H4 (cell line): ENCODE data around the gene KCNK1. TPM values are rescaled to one million over a fixed set of nuclear protein-coding genes. Genes with fewer than 3 reads are reported as not detected.

Source experiments
- DNase-seq: peaks from one replicate; pipeline ENCODE4 v3.0.0-alpha.2; 2015; ENCODE audit warnings: low spot score
- total RNA-seq: library from RNA; depleted of rRNA; stranded (reverse); fragments of >200 nt; shearing (Covaris generic); gene quantifications from 2 replicates; pipeline ENCODE4 v1.2.3, GENCODE V29; 2014

Gene KCNK1
- total RNA-seq, 1 experiment from 2014 or later, result 1.8 TPM

GRCh38 chr1:233704898-233705723 is 91.2 kb downstream of the KCNK1 start:
- DNase-seq, result no peak

GRCh38 chr1:233707153-233707879 is 93.4 kb downstream of the KCNK1 start:
- DNase-seq, result peak; percentile 44

- no peak for DNase-seq
Observed at GRCh38 chr1:233707880-233708815, 94.2 kb downstream of the KCNK1 start.

- DNase-seq, result no peak
Observed at GRCh38 chr1:233710031-233710430, 96.1 kb downstream of the KCNK1 start.

- no peak for DNase-seq
Observed at GRCh38 chr1:233710507-233710906, 96.6 kb downstream of the KCNK1 start.

- DNase-seq, result no peak
Observed at GRCh38 chr1:233714631-233715217, 100.8 kb downstream of the KCNK1 start.

- no peak for DNase-seq
Observed at GRCh38 chr1:233718057-233718456, 104.2 kb downstream of the KCNK1 start.

- no peak for DNase-seq
Observed at GRCh38 chr1:233719655-233720341, 105.9 kb downstream of the KCNK1 start.

- DNase-seq, result peak; percentile 39
Observed at GRCh38 chr1:233721004-233721595, 107.2 kb downstream of the KCNK1 start.
